K562 (cell line): ENCODE results near the gene ACVR2B. TPM values are rescaled to one million over a fixed set of nuclear protein-coding genes. Genes with fewer than 3 reads are reported as not detected.

Experiments used
- ATAC-seq: fragments of 200-7000 bp; cut with Tn5 transposase; 3 replicates; pipeline ENCODE4 v1.9.1; 2020; ENCODE audit warnings: moderate library complexity
- BruUV-seq: library from RNA; stranded (reverse); fragments of 400-500 nt; replicated peaks from 2 replicates; lab custom pipeline; 2021; lab: Mats Ljungman, UMichigan
- CTCF ChIA-PET: fragments of 300-600 bp; formaldehyde crosslinking; extraction: SDS; loops from one replicate; lab custom pipeline; 2021; ENCODE audit warnings: low intra/inter-chr PET ratio; lab: Yijun Ruan, JAX
- POLR2A ChIA-PET: fragments of 300-600, 350-650 bp; sonication (Branson Sonifier 250); formaldehyde crosslinking; extraction: SDS; loops from one replicate; lab custom pipeline; 2021; ENCODE audit warnings: antibody characterized with exemption, inconsistent platforms; lab: Yijun Ruan, JAX
- DNase-seq, 4 experiments: peaks; one replicate each; pipeline versions ENCODE4 v3.0.0 to v3.0.0-alpha.2; 2011 to 2018; ENCODE audit warnings: low spot score in 3 of 4, mixed read lengths in 3 of 4; ENCODE audit errors: extremely low read depth in 1 of 4
- FAIRE-seq: peaks from 2 replicates; lab custom pipeline; 2011; peaks lifted over from hg19 to GRCh38; lab: Jason Lieb, UNC
- H2AFZ ChIP-seq: 2 replicates; pipeline ENCODE4 v1.6.0; 2011; ENCODE audit warnings: low read depth, low read length, control low read depth, inconsistent platforms
- H3K27ac ChIP-seq: fragments of 200-600 bp; 3 replicates; pipeline ENCODE4 v1.8.0; 2011; ENCODE audit warnings: low read depth, mild to moderate bottlenecking, control low read depth, inconsistent platforms, low read length, moderate library complexity, mixed read lengths; ENCODE audit errors: extremely low read depth
- H3K27me3 ChIP-seq, 2 experiments: fragments of 300-600 bp in 1 of 2; 2 replicates in 1 of 2; 3 replicates in 1 of 2; pipeline versions ENCODE4 v1.6.0 to v1.8.0; 2011; ENCODE audit warnings: inconsistent platforms in 2 of 2, low read length in 2 of 2, mild to moderate bottlenecking in 1 of 2, mixed read lengths in 1 of 2, moderate library complexity in 1 of 2; ENCODE audit not compliant: control insufficient read depth in 2 of 2, insufficient read depth in 2 of 2
- H3K36me3 ChIP-seq: fragments of 300-600 bp; 3 replicates; pipeline ENCODE4 v1.8.0; 2011; ENCODE audit warnings: mild to moderate bottlenecking, low read length, inconsistent platforms; ENCODE audit not compliant: control insufficient read depth, insufficient read depth
- H3K4me1 ChIP-seq, 2 experiments: fragments of 200-600 bp in 1 of 2; replicated peaks in 1 of 2; 2 replicates in 1 of 2; 3 replicates in 1 of 2; pipeline versions ENCODE4 v1.5.1 to v1.8.0; 2011; ENCODE audit warnings: inconsistent platforms in 2 of 2, low read length in 2 of 2, mild to moderate bottlenecking in 1 of 2, mixed read lengths in 1 of 2, moderate library complexity in 1 of 2; ENCODE audit not compliant: control insufficient read depth in 2 of 2, insufficient read depth in 2 of 2
- H3K4me2 ChIP-seq: 2 replicates; pipeline ENCODE4 v1.6.1; 2011; ENCODE audit warnings: low read length, control low read depth, inconsistent platforms, mixed read lengths; ENCODE audit not compliant: insufficient read depth
- H3K4me3 ChIP-seq: fragments of 200-600 bp; sonication (generic), shearing (Covaris generic); 2 replicates; pipeline ENCODE4 v1.5.1; 2016; ENCODE audit warnings: control low read depth, inconsistent platforms
- H3K79me2 ChIP-seq: fragments of 200-600 bp; 3 replicates; pipeline ENCODE4 v1.8.0; 2011; ENCODE audit warnings: low read length, inconsistent platforms; ENCODE audit not compliant: control insufficient read depth, insufficient read depth
- H3K9ac ChIP-seq, 2 experiments: 2 replicates each; pipeline versions ENCODE4 v1.6.0 to v1.6.1; 2011; ENCODE audit warnings: low read depth in 2 of 2, low read length in 2 of 2, control low read depth in 1 of 2, inconsistent platforms in 1 of 2, mild to moderate bottlenecking in 1 of 2, mixed read lengths in 1 of 2; ENCODE audit not compliant: insufficient read depth in 1 of 2
- H3K9me1 ChIP-seq: one replicate; pipeline ENCODE4 v1.6.0; 2011; ENCODE audit warnings: inconsistent platforms, mild to moderate bottlenecking, low read length, moderate library complexity; ENCODE audit not compliant: control insufficient read depth, insufficient read depth
- H3K9me3 ChIP-seq: replicated peaks from 2 replicates; pipeline ENCODE4 v1.5.1; 2011; ENCODE audit warnings: low read depth, low read length, inconsistent platforms; ENCODE audit not compliant: control insufficient read depth, insufficient read depth
- H4K20me1 ChIP-seq: replicated peaks from 2 replicates; pipeline ENCODE4 v1.6.1; 2011; ENCODE audit warnings: low read length, inconsistent platforms, mixed read lengths; ENCODE audit not compliant: control insufficient read depth, insufficient read depth
- ATF6 ChIP-seq: sonication (generic); formaldehyde crosslinking; IDR thresholded peaks from 2 replicates; pipeline ENCODE4 v1.4.0; 2020; ENCODE audit warnings: mild to moderate bottlenecking, missing genetic modification reagents
- C11orf30 ChIP-seq: fragments of 450-650 bp; IDR thresholded peaks from 2 replicates; pipeline ENCODE4 v1.6.1; 2016; ENCODE audit warnings: low read depth, mild to moderate bottlenecking
- CHD1 ChIP-seq: fragments of 200-600 bp; sonication (generic); IDR thresholded peaks from one replicate; pipeline ENCODE4 v1.6.1; 2012; ENCODE audit warnings: mild to moderate bottlenecking, moderate library complexity, low read length, inconsistent platforms
- CTBP1 ChIP-seq: fragments of 450-650 bp; IDR thresholded peaks from 2 replicates; pipeline ENCODE4 v1.6.1; 2016; ENCODE audit warnings: borderline replicate concordance
- CXXC5 ChIP-seq: fragments of 250-450 bp; sonication (Bioruptor Pico); IDR thresholded peaks from 2 replicates; pipeline ENCODE4 v1.8.0; 2022; ENCODE audit warnings: inconsistent platforms, mild to moderate bottlenecking, moderate library complexity
- GTF2F1 ChIP-seq: IDR thresholded peaks from 2 replicates; pipeline ENCODE4 v1.6.1; 2011; ENCODE audit warnings: low read depth, low read length, improper control_type of control experiment
- HSF4 ChIP-seq: fragments of 250-450 bp; sonication (Bioruptor Pico); IDR thresholded peaks from 2 replicates; pipeline ENCODE4 v2.1.2; 2022; ENCODE audit warnings: mild to moderate bottlenecking, moderate library complexity, borderline replicate concordance
- MAFG ChIP-seq: fragments of 450-650 bp; conservative IDR thresholded peaks from 2 replicates; pipeline ENCODE4 v1.6.1; 2016; ENCODE audit warnings: missing genetic modification characterization, missing compliant biosample characterization
- NFIC ChIP-seq: fragments of 450-650 bp; IDR thresholded peaks from 2 replicates; pipeline ENCODE4 v1.6.1; 2017; ENCODE audit warnings: mild to moderate bottlenecking, inconsistent platforms
- NFIX ChIP-seq: fragments of 250-450 bp; sonication (Bioruptor Pico); IDR thresholded peaks from 2 replicates; pipeline ENCODE4 v1.4.0; 2020; ENCODE audit warnings: low read depth, mild to moderate bottlenecking, moderate library complexity
- SPI1 ChIP-seq: IDR thresholded peaks from 2 replicates; pipeline ENCODE4 v1.6.1; 2011; ENCODE audit warnings: low read depth, low read length, control low read depth, borderline replicate concordance
- ZNF174 ChIP-seq: fragments of 250-450 bp; sonication (Bioruptor Pico); IDR thresholded peaks from 2 replicates; pipeline ENCODE4 v1.4.0; 2020; ENCODE audit warnings: mild to moderate bottlenecking
- ZNF175 ChIP-seq: fragments of 200-800 bp; sonication (Bioruptor generic); IDR thresholded peaks from 2 replicates; pipeline ENCODE4 v1.6.1; 2016; ENCODE audit warnings: low read depth, mild to moderate bottlenecking, missing genetic modification characterization, missing compliant biosample characterization
- ZNF316 ChIP-seq: fragments of 450-650 bp; IDR thresholded peaks from 2 replicates; pipeline ENCODE4 v1.6.1; 2016
- WGBS: fragments of 100-300 bp; shearing (Covaris generic); methylation state at CpG from one replicate; pipeline ENCODE4 v1.1.6; 2016; ENCODE audit warnings: low coverage, mixed read lengths; ENCODE audit not compliant: insufficient coverage; ENCODE audit errors: missing lambda C conversion rate; 5-methylcytosine and 5-hydroxymethylcytosine counted together
- in situ Hi-C: fragments of 300-500 bp; cut with MboI; formaldehyde crosslinking; loops from 4 replicates; pipeline ENCODE4 v1.15.0; 2018; ENCODE audit warnings: inconsistent platforms, mixed read lengths
- intact Hi-C: fragments of 100-400 bp; cut with micrococcal nuclease; formaldehyde crosslinking; loops from 2 replicates; pipeline ENCODE4 v1.14.2; 2022
- polyA plus RNA-seq, 8 experiments: library from polyadenylated mRNA; depleted of rRNA in 4 of 8; stranded (reverse) in 5 of 8; unstranded in 3 of 8; fragments of >200 nt; fragmentation: Nextera tagmentation in 2 of 8; fragmentation: Illumina TruSeq in 1 of 8; extraction: Ambion mirVana in 2 of 8; extraction: Trizol in 1 of 8; gene quantifications; 2 replicates each; pipeline versions ENCODE4 v1.2.1 to v1.2.3, GENCODE V29; 2011 to 2014; ENCODE audit warnings: inconsistent platforms in 1 of 8, missing spikeins in 1 of 8
- total RNA-seq, 7 experiments: library from RNA; depleted of rRNA in 6 of 7; stranded (reverse); fragments of >200 nt in 6 of 7; fragmentation: Illumina TruSeq in 2 of 7; extraction: Trizol in 2 of 7; gene quantifications; 2 replicates each; pipeline versions ENCODE4 v1.2.1 to v1.2.3, GENCODE V29; 2011 to 2021; ENCODE audit warnings: low replicate concordance in 1 of 7

The ACVR2B gene
- total and polyA plus RNA-seq, 9 of the 15 experiments (the other 6 are each of a cell fraction or from before 2014, with no cell fraction given), result 1.8 to 23.7 (median 7.1) TPM

- Histone ChIP-seq H3K9ac (peak overlapping the region in 1 of 2 experiments; percentile 78; a peak in 2 of 4 replicates), H3K4me1 (peaks cover 6 to 10% of the 10 kb centered on the region in 2 experiments), H3K4me2 (no peak overlapping the region; the same call in 1 of the 2 replicates), H3K9me3 (no peaks in the 10 kb centered on the region), H3K4me3 (no peak overlapping the region), H4K20me1 (peaks cover 14% of the 10 kb centered on the region; the same call in 1 of the 2 replicates), H3K27me3 (peaks cover 0 to under 1% of the 10 kb centered on the region in 2 experiments; a peak in 2 of 5 replicates), H3K36me3 (no peaks in the 10 kb centered on the region), H3K9me1 (no peaks in the 10 kb centered on the region), H3K79me2 (no peaks in the 10 kb centered on the region), H2AFZ (no peak overlapping the region), H3K27ac (no peak overlapping the region)
- ChIA-PET CTCF (no interaction called here), POLR2A (interaction anchor here (0.7 to 1.0 kb wide), 2 partner anchors 9 to 12 kb away, joined by 4 to 6 read pairs; no protein-coding TSS in a partner anchor)
- no TSS peak for BruUV-seq
- TF ChIP-seq GTF2F1 (no peak), C11orf30 (peak; percentile 36; the same call in 1 of the 2 replicates), CXXC5 (CRISPR knock-in tag) (0 out of 2 replicates have a peak, but pooled peaks have one; percentile 11), ATF6 (no peak), HSF4 (CRISPR knock-in tag) (no peak), SPI1 (no peak), NFIX (peak; percentile 95), ZNF175 (CRISPR knock-in tag) (no peak), CHD1 (no peak), CTBP1 (peak; percentile 29; the same call in 1 of the 2 replicates), MAFG (tag) (peak; percentile 25; the same call in 1 of the 2 replicates), NFIC (peak; percentile 98), ZNF174 (CRISPR knock-in tag) (no peak), ZNF316 (peak; percentile 36; the same call in 1 of the 2 replicates)
- in situ Hi-C loops (no loop called here), intact Hi-C loops (no loop called here)
- ATAC-seq (peak; percentile 85), DNase-seq (peak; percentile 24 to 41 (median 36)), FAIRE-seq (no peak)
- WGBS, result 6% methylated on average over 13 of the region's 13 CpGs
Measured at GRCh38 chr3:38533285-38533976, 79.7 kb downstream of the ACVR2B start.
